Ovary (tissue), 9 donors: ENCODE measurements around the gene GANC. TPM values are rescaled to one million over a fixed set of nuclear protein-coding genes. Genes with fewer than 3 reads are reported as not detected.

Experiments used
- DNase-seq, 5 donors: peaks; one replicate each; pipeline ENCODE4 v3.0.0-alpha.2; 2019 to 2020
- H3K27ac ChIP-seq, 2 donors: fragments of 200-600 bp; one replicate each; pipeline versions ENCODE4 v1.5.1 to v1.8.0; 2019 to 2022
- H3K27me3 ChIP-seq: fragments of 200-600 bp; one replicate; pipeline ENCODE4 v1.8.0; 2022
- H3K36me3 ChIP-seq: fragments of 200-600 bp; sonication (generic); one replicate; pipeline ENCODE4 v1.5.1; 2019
- H3K4me1 ChIP-seq: one replicate; pipeline ENCODE4 v1.8.1; 2013; ENCODE audit warnings: mild to moderate bottlenecking, moderate library complexity; ENCODE audit not compliant: insufficient read depth
- H3K4me3 ChIP-seq: fragments of 200-600 bp; sonication (generic); one replicate; pipeline ENCODE4 v1.5.1; 2017
- H3K9me3 ChIP-seq, 2 donors: fragments of 200-600 bp in 1 of 2; sonication (generic) in 1 of 2; one replicate each; pipeline versions ENCODE4 v1.5.1 to v1.8.1; 2013 to 2019; ENCODE audit warnings: mild to moderate bottlenecking in 1 of 2, moderate library complexity in 1 of 2
- EP300 ChIP-seq: sonication (generic); formaldehyde crosslinking; IDR thresholded peaks from one replicate; pipeline ENCODE4 v1.6.1; 2017; ENCODE audit warnings: antibody characterized with exemption
- POLR2A ChIP-seq: fragments of 450-650 bp; IDR thresholded peaks from one replicate; pipeline ENCODE4 v1.6.1; 2017; ENCODE audit warnings: antibody characterized with exemption, mild to moderate bottlenecking, moderate library complexity
- WGBS, 3 donors: extraction: QIAGEN DNeasy Blood & Tissue Kit in 1 of 3; methylation state at CpG; one replicate each; pipeline versions ENCODE4 v1.1.5 to v1.1.7; 2013 to 2017; 5-methylcytosine and 5-hydroxymethylcytosine counted together
- intact Hi-C, 4 donors: fragments of 100-400 bp; cut with DNase I; formaldehyde crosslinking; loops; one replicate each; pipeline versions ENCODE4 v1.11.0 to v1.15.1; 2022 to 2023
- polyA plus RNA-seq, 2 donors: library from polyadenylated mRNA; stranded (reverse); fragments of 200-250 nt in 1 of 2; fragments of 350-450 nt in 1 of 2; fragmentation: Illumina TruSeq in 1 of 2; extraction: RNeasy Lipid Tissue Mini Kit (QIAGEN cat#74804) in 1 of 2; gene quantifications; one replicate each; pipeline ENCODE4 v1.2.3, GENCODE V29; 2013 to 2014
- total RNA-seq, 7 donors: library from RNA; depleted of rRNA in 2 of 7; stranded (reverse); fragments of >200 nt in 2 of 7; fragmentation: NEBNext Ultra II Directional in 3 of 7; extraction: Animal tissue kit (Norgen Biotek cat#: 25700) in 3 of 7; gene quantifications; one replicate each; pipeline versions ENCODE4 v1.1.0 to v1.2.4, GENCODE V29; 2016 to 2023
- TF ChIP-seq, protein P1 (sequence below), 3 donors: fragments of 450-650 bp in 2 of 3; fragments of 200-600 bp in 1 of 3; IDR thresholded peaks; one replicate each; pipeline versions ENCODE4 v1.5.1 to v1.8.0; 2016 to 2022; ENCODE audit warnings: antibody characterized with exemption in 3 of 3, mild to moderate bottlenecking in 1 of 3
- donor health status: DM: no; HTN: no; CAD: no; lungs with moderate emphysema.
- donor health status: DM: no; HTN: no; CAD: no.
- donor health status: Bipolar disorder and iron deficiency.
- donor health status: DM: yes; HTN: yes; CAD: no.
- donor health status: DM: no; HTN: no; CAD: no.
- donor health status: DM: yes; HTN: yes; CAD: no.

Gene GANC
- total and polyA plus RNA-seq, 9 donors = 10.0 to 31.5 (median 28.1) TPM

DNA sequence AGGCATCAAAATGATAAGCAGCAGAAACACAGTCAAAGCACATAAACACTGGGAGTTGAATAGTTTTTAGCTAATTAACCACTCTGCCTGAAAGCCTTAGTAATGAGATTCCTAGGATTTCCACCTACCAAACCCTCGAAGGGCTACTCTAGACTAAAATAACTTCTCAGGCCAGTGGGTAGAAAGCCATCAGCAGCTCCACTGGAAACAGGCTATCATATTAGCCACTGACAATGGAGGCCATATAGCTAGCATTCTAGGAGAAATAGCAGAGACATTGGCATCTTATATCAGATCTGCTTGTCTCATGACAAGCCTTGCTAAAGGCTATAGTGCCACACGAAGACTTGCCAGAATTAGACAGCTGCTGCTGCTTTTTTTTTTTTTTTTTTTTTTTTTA is 81.8 kb downstream of the GANC start:
- Histone ChIP-seq H3K4me3 (no peak overlapping the region), H3K27ac (no peak overlapping the region), H3K9me3 (no peaks in the 10 kb centered on the region), H3K36me3 (no peaks in the 10 kb centered on the region), H3K4me1 (no peaks in the 10 kb centered on the region), H3K27me3 (no peaks in the 10 kb centered on the region)
- intact Hi-C loops = no loop called here
- no peak for TF ChIP-seq EP300
- no peak for TF ChIP-seq POLR2A
- TF ChIP-seq, protein P1, sequence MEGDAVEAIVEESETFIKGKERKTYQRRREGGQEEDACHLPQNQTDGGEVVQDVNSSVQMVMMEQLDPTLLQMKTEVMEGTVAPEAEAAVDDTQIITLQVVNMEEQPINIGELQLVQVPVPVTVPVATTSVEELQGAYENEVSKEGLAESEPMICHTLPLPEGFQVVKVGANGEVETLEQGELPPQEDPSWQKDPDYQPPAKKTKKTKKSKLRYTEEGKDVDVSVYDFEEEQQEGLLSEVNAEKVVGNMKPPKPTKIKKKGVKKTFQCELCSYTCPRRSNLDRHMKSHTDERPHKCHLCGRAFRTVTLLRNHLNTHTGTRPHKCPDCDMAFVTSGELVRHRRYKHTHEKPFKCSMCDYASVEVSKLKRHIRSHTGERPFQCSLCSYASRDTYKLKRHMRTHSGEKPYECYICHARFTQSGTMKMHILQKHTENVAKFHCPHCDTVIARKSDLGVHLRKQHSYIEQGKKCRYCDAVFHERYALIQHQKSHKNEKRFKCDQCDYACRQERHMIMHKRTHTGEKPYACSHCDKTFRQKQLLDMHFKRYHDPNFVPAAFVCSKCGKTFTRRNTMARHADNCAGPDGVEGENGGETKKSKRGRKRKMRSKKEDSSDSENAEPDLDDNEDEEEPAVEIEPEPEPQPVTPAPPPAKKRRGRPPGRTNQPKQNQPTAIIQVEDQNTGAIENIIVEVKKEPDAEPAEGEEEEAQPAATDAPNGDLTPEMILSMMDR (IDR thresholded peaks at IDR 0.05) = no peak
- no peak for DNase-seq
- 53 to 82% (median 78%) methylated on average over 2 of the region's 2 CpGs for WGBS, 3 donors

DNA sequence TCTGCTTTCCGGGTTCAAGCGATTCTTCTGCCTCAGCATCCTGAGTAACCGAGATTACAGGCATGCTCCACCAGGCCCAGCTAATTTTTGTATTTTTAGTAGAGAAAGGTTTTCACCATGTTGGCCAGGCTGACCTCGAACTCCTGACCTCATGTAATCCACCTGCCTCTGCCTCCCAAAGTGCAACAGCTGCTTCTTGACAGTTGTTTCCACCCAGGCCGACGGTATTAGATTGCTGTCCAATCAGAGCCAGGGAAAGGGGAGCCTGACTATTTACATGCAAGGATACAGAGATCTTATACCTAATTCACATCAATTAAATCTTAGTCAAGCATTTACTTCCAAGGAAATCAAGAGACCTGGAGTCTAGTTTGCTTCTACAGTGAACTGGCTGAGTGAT is 82.3 kb downstream of the GANC start:
- no peak for DNase-seq
- no peak overlapping the region for H3K27ac ChIP-seq
- H3K36me3 ChIP-seq = no peaks in the 10 kb centered on the region
- no peak overlapping the region for H3K4me3 ChIP-seq
- H3K27me3 ChIP-seq = no peaks in the 10 kb centered on the region
- no peaks in the 10 kb centered on the region for H3K4me1 ChIP-seq
- intact Hi-C loops = no loop called here
- TF ChIP-seq, protein P1 (IDR thresholded peaks at IDR 0.05) = no peak
- no peak for TF ChIP-seq POLR2A
- no peak for TF ChIP-seq EP300
- H3K9me3 ChIP-seq = no peaks in the 10 kb centered on the region
- WGBS, 3 donors = 72 to 75% (median 73%) methylated on average over 6 of the region's 6 CpGs

DNA sequence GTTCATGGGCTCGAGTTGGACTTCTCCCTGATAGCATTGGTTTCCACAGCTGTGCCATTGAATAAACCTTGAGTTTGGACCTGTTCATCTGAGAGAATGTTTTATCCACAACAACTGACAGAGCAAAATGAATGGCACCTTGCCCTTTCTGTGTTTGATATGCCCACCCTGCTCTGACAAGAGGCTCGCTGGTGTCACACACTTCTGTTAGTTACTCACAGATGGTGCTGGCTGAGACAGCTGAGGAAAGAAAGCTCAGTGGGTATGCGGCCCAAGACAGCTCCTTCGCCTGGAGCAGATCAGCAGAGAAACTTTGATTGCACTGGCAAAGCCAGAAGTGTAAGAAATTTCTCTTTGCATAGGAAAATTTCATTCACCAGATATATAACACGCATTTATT is 83.8 kb downstream of the GANC start:
- Histone ChIP-seq H3K4me1 (no peaks in the 10 kb centered on the region), H3K9me3 (no peaks in the 10 kb centered on the region), H3K27ac (no peak overlapping the region), H3K4me3 (no peak overlapping the region), H3K27me3 (no peaks in the 10 kb centered on the region), H3K36me3 (no peaks in the 10 kb centered on the region)
- intact Hi-C loops = no loop called here
- no peak for DNase-seq
- 66 to 83% (median 71%) methylated on average over 5 of the region's 5 CpGs for WGBS, 3 donors
- no peak for TF ChIP-seq POLR2A
- TF ChIP-seq, protein P1 (IDR thresholded peaks at IDR 0.05) = no peak
- TF ChIP-seq EP300 = no peak

DNA sequence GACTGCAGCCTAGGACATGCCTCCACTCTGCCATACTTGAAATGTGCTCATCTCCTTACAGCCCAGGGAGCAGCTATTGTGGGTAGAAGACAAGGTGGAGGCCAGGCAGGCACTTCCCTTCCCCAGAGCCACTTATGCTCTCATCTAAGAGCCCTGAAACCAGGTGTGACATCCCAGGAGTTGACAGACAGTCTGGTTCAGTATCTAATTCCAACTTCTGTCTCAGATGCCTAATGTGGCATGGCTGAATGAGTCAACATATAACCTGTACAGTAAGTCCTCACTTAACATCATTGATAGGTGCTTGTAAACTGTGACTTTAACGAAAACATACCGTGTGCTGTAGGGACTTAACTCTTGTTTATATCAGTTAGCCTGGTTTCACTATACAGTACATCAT is 85.1 kb downstream of the GANC start:
- no peaks in the 10 kb centered on the region for H3K27me3 ChIP-seq
- H3K4me1 ChIP-seq = no peaks in the 10 kb centered on the region
- no peak overlapping the region for H3K27ac ChIP-seq
- WGBS, 3 donors = 85 to 92% (median 85%) methylated on average over 2 of the region's 2 CpGs
- DNase-seq = no peak
- H3K4me3 ChIP-seq = no peak overlapping the region
- no peaks in the 10 kb centered on the region for H3K36me3 ChIP-seq
- TF ChIP-seq, protein P1 (IDR thresholded peaks at IDR 0.05) = no peak
- TF ChIP-seq POLR2A (no peak), EP300 (no peak)
- no peaks in the 10 kb centered on the region for H3K9me3 ChIP-seq
- intact Hi-C loops = no loop called here

DNA sequence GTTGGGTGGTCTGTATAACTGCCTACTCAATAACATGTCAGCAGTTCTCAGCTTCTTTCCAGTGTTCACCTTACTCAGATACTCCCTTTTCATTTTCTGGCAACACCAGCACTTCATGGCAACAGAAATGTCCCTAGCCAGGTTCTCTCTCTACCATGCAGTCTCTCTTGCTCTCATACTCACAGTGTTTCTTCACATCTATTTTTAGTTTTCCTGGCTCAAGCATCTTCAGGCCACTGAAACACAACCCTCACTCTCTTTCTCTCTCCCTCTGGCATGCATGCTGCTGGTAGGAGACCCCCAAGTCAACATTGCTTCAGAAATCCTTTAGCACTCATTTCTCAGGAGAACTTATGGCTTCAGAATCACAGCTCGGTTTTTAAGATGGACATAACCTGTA is 86.2 kb downstream of the GANC start, which contains the start of gene CAPN3:
Gene CAPN3 (plus strand): TSS at position 253 of the 400 bp plus-strand sequence. CDS start 305 bp downstream, outside the sequence.
- H3K36me3 ChIP-seq = no peaks in the 10 kb centered on the region
- WGBS, 3 donors = 81 to 90% (median 81%) methylated on average over 1 of the region's 1 CpG
- TF ChIP-seq, protein P1 (IDR thresholded peaks at IDR 0.05) = no peak
- no peak for TF ChIP-seq POLR2A
- TF ChIP-seq EP300 = no peak
- no peak within 1 kb of the TSS for H3K4me3 ChIP-seq
- H3K4me1 ChIP-seq = no peaks in the 10 kb centered on the region
- H3K27me3 ChIP-seq = no peaks in the 10 kb centered on the region
- DNase-seq = no peak
- H3K9me3 ChIP-seq = no peaks in the 10 kb centered on the region
- intact Hi-C loops = no loop called here
- no peak within 1 kb of the TSS for H3K27ac ChIP-seq
